Measurements from ENCODE around the gene TNK1.

TNK1 gene

GRCh38 chr17:7436556-7437368 is 55.9 kb downstream of the TNK1 start:
- DNase-seq (ENCODE audit: low read depth): peak; percentile 74

- no peak for DNase-seq (ENCODE audit: low read depth)
Observed at GRCh38 chr17:7437369-7437863, 56.5 kb downstream of the TNK1 start.

- DNase-seq (ENCODE audit: low read depth): no peak
Observed at GRCh38 chr17:7437950-7438614, 57.2 kb downstream of the TNK1 start.

GRCh38 chr17:7438656-7439460 is 58.0 kb downstream of the TNK1 start:
- no peak for DNase-seq (ENCODE audit: low read depth)
